Stimulated activated CD4-positive, alpha-beta T cell treated with anti-CD3 and anti-CD28 coated beads, Interleukin-1b, Interleukin-23, amount 100 ng/mL, for 48 hours (primary cell): ENCODE results near the gene PDE4A.
A peak's percentile ranks its signal among the peaks of the same experiment; 100 is the strongest.
"Not testable (repeated sequence)": the region's sequence is repeated elsewhere in the genome, so short reads cannot be mapped to it uniquely, and the experiment has no call there.

Experiments used
- DNase-seq: peaks from one replicate; pipeline ENCODE4 v3.0.0-alpha.2; 2020

PDE4A gene

GRCh38 chr19:10430505-10431253 lies 10.3 kb downstream of the PDE4A start:
- DNase-seq = no peak

GRCh38 chr19:10431254-10431942 lies 11.1 kb downstream of the PDE4A start:
- peak; percentile 36 for DNase-seq

GRCh38 chr19:10431943-10432735 lies 11.8 kb downstream of the PDE4A start:
- DNase-seq = peak; percentile 34

- no peak for DNase-seq
Measured at GRCh38 chr19:10432736-10433130, 12.4 kb downstream of the PDE4A start.

- no peak for DNase-seq
Measured at GRCh38 chr19:10433131-10433536, 12.8 kb downstream of the PDE4A start.

- DNase-seq = no peak
Measured at GRCh38 chr19:10439588-10439987, 19.2 kb downstream of the PDE4A start.

GRCh38 chr19:10442698-10443097 lies 22.4 kb downstream of the PDE4A start:
- no peak for DNase-seq

GRCh38 chr19:10449037-10449436 lies 28.7 kb downstream of the PDE4A start:
- no peak for DNase-seq

- no peak for DNase-seq
Measured at GRCh38 chr19:10450191-10450852, 30.0 kb downstream of the PDE4A start.

GRCh38 chr19:10450853-10451609 lies 30.7 kb downstream of the PDE4A start:
- peak; percentile 28 for DNase-seq

GRCh38 chr19:10452726-10453618 lies 32.6 kb downstream of the PDE4A start:
- DNase-seq = no peak

GRCh38 chr19:10453852-10454251 lies 33.5 kb downstream of the PDE4A start:
- DNase-seq = no peak

- no peak for DNase-seq
Measured at GRCh38 chr19:10454267-10454666, 33.9 kb downstream of the PDE4A start.

- DNase-seq = not testable (repeated sequence)
Measured at GRCh38 chr19:10458733-10459132, 38.4 kb downstream of the PDE4A start.

- no peak for DNase-seq
Measured at GRCh38 chr19:10460714-10461046, 40.3 kb downstream of the PDE4A start.

- DNase-seq = peak; percentile 94
Measured at GRCh38 chr19:10461047-10461949, 41.0 kb downstream of the PDE4A start.

GRCh38 chr19:10462042-10462441 lies 41.7 kb downstream of the PDE4A start:
- not testable (repeated sequence) for DNase-seq

- DNase-seq = no peak
Measured at GRCh38 chr19:10462557-10462956, 42.2 kb downstream of the PDE4A start.

- DNase-seq = no peak
Measured at GRCh38 chr19:10464456-10464855, 44.1 kb downstream of the PDE4A start.

- DNase-seq = no peak
Measured at GRCh38 chr19:10467104-10467706, 46.9 kb downstream of the PDE4A start.
